HG02884 (cell line): ENCODE measurements around the gene BCL2L15.
A peak's percentile ranks its signal among the peaks of the same experiment; 100 is the strongest.
"Not testable (repeated sequence)": the region's sequence is repeated elsewhere in the genome, so short reads cannot be mapped to it uniquely, and the experiment has no call there.

Source experiments
- ATAC-seq: cut with Tn5 transposase; IDR thresholded peaks from one replicate; pipeline ENCODE4 v1.9.1; 2021; ENCODE audit warnings: mild to moderate bottlenecking, moderate library complexity; ENCODE audit not compliant: unreplicated experiment

The BCL2L15 gene

GRCh38 chr1:113872219-113872935 lies 15.0 kb downstream of the BCL2L15 start:
- no peak for ATAC-seq

GRCh38 chr1:113871597-113872113 lies 15.7 kb downstream of the BCL2L15 start, which contains the start of gene PTPN22:
PTPN22 (minus strand) TSS chr1:113871712.
- peak; percentile 95 for ATAC-seq

GRCh38 chr1:113870778-113871177 lies 16.6 kb downstream of the BCL2L15 start:
- ATAC-seq, result no peak

GRCh38 chr1:113868387-113869083 lies 18.8 kb downstream of the BCL2L15 start:
- ATAC-seq, result no peak

DNA sequence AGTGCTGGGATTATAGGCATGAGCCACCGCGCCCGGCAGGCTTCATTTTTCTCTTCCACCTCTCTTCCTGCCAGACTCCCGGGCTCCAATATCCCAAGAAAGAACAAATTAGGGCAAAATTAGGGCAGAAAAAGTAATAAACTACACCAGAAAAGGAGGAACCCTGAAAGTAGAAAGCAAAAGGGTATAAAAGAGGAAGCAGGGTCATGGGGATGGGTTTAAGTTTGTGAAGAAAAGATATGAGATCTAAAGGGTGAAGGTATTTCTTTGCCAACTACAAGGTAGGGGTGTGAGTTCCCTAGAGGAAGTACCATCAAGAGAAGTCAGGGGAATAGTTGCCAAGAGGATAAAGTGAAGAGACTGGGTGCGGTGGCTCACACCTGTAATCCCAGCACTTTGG lies 25.7 kb downstream of the BCL2L15 start:
- no peak for ATAC-seq

DNA sequence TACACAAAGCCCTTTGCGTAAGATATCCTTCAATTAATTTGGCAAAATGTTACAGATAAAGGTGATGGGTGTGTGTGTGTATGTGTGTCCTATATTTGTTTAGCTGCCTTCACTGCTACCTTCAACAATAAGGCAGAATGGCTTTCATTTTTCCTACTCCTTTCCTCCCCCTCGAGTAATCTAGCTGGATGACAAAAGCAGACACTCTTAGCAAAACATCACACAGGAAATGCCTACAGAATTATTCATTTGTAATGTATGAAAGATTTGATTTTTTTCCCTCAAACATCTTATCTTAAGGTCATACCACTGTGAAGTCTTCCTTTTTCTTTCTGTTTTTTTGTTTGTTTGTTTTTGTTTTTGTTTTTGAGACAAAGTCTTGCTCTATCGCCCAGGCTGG lies 26.5 kb downstream of the BCL2L15 start:
- no peak for ATAC-seq

GRCh38 chr1:113859478-113860175 lies 27.8 kb downstream of the BCL2L15 start:
- ATAC-seq, result peak; percentile 89

- no peak for ATAC-seq
Observed at GRCh38 chr1:113858982-113859381, 28.4 kb downstream of the BCL2L15 start.

DNA sequence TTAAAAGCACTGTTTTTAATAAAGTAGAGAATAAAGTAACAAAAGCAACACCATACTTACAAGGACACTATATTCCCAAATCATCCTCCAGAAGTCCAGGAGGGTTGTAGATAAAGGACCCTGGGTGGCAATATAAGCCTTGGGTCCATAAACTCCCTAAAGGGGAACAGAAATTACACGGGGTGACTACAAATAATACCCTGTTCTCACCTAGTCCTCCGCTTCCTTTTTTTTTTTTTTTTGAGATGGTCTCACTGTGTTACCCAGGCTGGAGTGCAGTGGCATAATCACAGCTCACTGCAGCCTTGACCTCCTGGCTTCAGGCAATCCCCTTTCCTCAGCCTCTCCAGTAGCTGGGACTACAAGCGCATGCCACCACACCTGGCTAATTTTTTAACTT lies 29.0 kb downstream of the BCL2L15 start:
- no peak for ATAC-seq

GRCh38 chr1:113857776-113858175 lies 29.6 kb downstream of the BCL2L15 start:
- ATAC-seq, result no peak

DNA sequence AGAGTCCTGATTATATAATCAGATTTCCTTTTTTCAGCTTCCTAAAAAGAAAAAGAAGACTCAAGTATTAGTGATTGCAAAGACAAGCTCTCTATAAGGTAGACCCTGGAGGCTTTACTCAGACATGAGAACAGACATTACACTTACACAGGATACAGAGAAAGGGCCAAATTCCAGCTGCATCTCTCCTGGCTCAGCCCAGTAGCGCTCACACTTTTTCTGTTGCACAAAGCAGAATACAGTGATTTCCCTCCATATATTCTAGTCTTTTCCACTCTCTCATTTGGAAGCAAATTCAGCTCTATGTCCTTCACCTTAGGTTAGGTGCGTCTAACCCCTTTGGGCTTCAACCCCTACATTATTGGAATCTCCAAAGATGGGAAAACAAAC lies 31.0 kb downstream of the BCL2L15 start:
- no peak for ATAC-seq

- ATAC-seq, result no peak
Observed at GRCh38 chr1:113855630-113856400, 31.6 kb downstream of the BCL2L15 start.

DNA sequence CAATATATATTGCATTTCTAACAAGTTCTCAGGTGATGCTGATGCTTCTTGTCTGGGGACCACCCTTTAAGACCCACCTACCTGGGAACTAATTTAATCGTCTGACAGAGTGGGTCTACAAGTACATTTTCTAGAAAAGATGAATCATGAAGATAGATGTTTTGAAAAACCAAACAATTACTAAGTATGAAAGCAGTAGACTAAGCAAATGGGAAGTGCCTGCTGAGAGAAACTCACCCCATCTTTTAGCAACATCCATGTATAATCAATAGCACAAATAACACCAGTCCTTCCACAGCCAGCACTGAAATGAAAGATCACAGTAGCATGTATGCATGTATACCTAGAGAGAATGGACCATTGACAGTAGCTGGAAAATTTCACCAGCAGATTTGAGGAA lies 33.1 kb downstream of the BCL2L15 start:
- ATAC-seq, result no peak

DNA sequence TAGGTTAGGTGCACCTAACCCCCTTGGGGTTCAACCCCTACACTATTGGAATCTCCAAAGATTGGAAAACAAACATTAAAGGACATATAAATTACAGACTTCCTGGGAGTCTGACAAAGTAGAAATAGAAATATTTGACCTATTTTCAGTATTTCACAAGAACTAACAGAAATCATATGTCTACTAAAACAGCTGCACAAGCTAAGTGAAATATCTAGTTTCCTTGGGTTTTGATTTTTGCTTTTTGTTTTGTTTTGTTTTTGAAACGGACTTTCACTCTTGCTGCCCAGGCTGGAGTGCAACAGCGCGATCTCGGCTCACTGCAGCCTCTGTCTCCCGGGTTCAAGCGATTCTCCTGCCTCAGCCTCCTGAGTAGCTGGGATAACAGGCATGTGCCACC lies 34.7 kb downstream of the BCL2L15 start:
- not testable (repeated sequence) for ATAC-seq

GRCh38 chr1:113850127-113850796 lies 37.1 kb downstream of the BCL2L15 start:
- ATAC-seq, result no peak

- no peak for ATAC-seq
Observed at GRCh38 chr1:113849072-113849471, 38.3 kb downstream of the BCL2L15 start.

- ATAC-seq, result no peak
Observed at GRCh38 chr1:113846391-113847035, 40.9 kb downstream of the BCL2L15 start.

GRCh38 chr1:113836534-113836933 lies 50.8 kb downstream of the BCL2L15 start:
- ATAC-seq, result no peak

DNA sequence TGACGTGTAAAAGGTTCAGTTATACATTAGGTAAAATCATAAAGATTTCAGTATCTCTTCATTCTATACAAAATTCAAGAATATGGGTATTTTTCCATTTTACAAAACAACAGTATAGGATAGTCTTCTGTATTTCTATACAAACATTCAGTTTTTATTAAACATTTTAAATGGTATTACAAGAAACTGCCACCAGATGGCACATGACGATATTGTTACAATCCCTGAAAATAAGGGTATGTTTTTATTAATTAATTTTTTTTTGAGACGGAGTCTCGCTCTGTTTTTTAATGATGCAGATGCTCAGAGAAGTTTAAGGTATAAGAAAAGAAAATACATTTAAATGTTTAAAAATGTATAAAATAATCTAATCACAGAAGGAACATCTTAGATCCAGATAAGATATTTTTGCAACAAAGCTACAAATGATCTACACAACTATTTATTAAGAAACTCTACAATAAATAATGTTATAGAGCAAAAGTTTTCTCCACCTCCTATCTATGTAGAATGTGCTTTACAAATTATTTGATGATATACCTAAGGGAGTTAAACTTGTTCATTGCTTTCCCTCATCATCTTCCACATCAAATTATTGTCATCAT lies 51.6 kb downstream of the BCL2L15 start:
- no peak for ATAC-seq
